K562 (cell line): ENCODE results near the gene CA5B. TPM values are rescaled to one million over a fixed set of nuclear protein-coding genes. Genes with fewer than 3 reads are reported as not detected.

Source experiments
- ATAC-seq: fragments of 200-7000 bp; cut with Tn5 transposase; 3 replicates; pipeline ENCODE4 v1.9.1; 2020; ENCODE audit warnings: moderate library complexity
- BruUV-seq: library from RNA; stranded (reverse); fragments of 400-500 nt; replicated peaks from 2 replicates; lab custom pipeline; 2021; lab: Mats Ljungman, UMichigan
- CTCF ChIA-PET: fragments of 300-600 bp; formaldehyde crosslinking; extraction: SDS; loops from one replicate; lab custom pipeline; 2021; ENCODE audit warnings: low intra/inter-chr PET ratio; lab: Yijun Ruan, JAX
- POLR2A ChIA-PET: fragments of 300-600, 350-650 bp; sonication (Branson Sonifier 250); formaldehyde crosslinking; extraction: SDS; loops from one replicate; lab custom pipeline; 2021; ENCODE audit warnings: antibody characterized with exemption, inconsistent platforms; lab: Yijun Ruan, JAX
- DNase-seq, 4 experiments: peaks; one replicate each; pipeline versions ENCODE4 v3.0.0 to v3.0.0-alpha.2; 2011 to 2018; ENCODE audit warnings: low spot score in 3 of 4, mixed read lengths in 3 of 4; ENCODE audit errors: extremely low read depth in 1 of 4
- FAIRE-seq: peaks from 2 replicates; lab custom pipeline; 2011; peaks lifted over from hg19 to GRCh38; lab: Jason Lieb, UNC
- H2AFZ ChIP-seq: 2 replicates; pipeline ENCODE4 v1.6.0; 2011; ENCODE audit warnings: low read depth, low read length, control low read depth, inconsistent platforms
- H3K27ac ChIP-seq: fragments of 200-600 bp; 3 replicates; pipeline ENCODE4 v1.8.0; 2011; ENCODE audit warnings: low read depth, mild to moderate bottlenecking, control low read depth, inconsistent platforms, low read length, moderate library complexity, mixed read lengths; ENCODE audit errors: extremely low read depth
- H3K27me3 ChIP-seq, 2 experiments: fragments of 300-600 bp in 1 of 2; 2 replicates in 1 of 2; 3 replicates in 1 of 2; pipeline versions ENCODE4 v1.6.0 to v1.8.0; 2011; ENCODE audit warnings: inconsistent platforms in 2 of 2, low read length in 2 of 2, mild to moderate bottlenecking in 1 of 2, mixed read lengths in 1 of 2, moderate library complexity in 1 of 2; ENCODE audit not compliant: control insufficient read depth in 2 of 2, insufficient read depth in 2 of 2
- H3K36me3 ChIP-seq: fragments of 300-600 bp; 3 replicates; pipeline ENCODE4 v1.8.0; 2011; ENCODE audit warnings: mild to moderate bottlenecking, low read length, inconsistent platforms; ENCODE audit not compliant: control insufficient read depth, insufficient read depth
- H3K4me1 ChIP-seq, 2 experiments: fragments of 200-600 bp in 1 of 2; replicated peaks in 1 of 2; 2 replicates in 1 of 2; 3 replicates in 1 of 2; pipeline versions ENCODE4 v1.5.1 to v1.8.0; 2011; ENCODE audit warnings: inconsistent platforms in 2 of 2, low read length in 2 of 2, mild to moderate bottlenecking in 1 of 2, mixed read lengths in 1 of 2, moderate library complexity in 1 of 2; ENCODE audit not compliant: control insufficient read depth in 2 of 2, insufficient read depth in 2 of 2
- H3K4me2 ChIP-seq: 2 replicates; pipeline ENCODE4 v1.6.1; 2011; ENCODE audit warnings: low read length, control low read depth, inconsistent platforms, mixed read lengths; ENCODE audit not compliant: insufficient read depth
- H3K4me3 ChIP-seq: fragments of 200-600 bp; sonication (generic), shearing (Covaris generic); 2 replicates; pipeline ENCODE4 v1.5.1; 2016; ENCODE audit warnings: control low read depth, inconsistent platforms
- H3K79me2 ChIP-seq: fragments of 200-600 bp; 3 replicates; pipeline ENCODE4 v1.8.0; 2011; ENCODE audit warnings: low read length, inconsistent platforms; ENCODE audit not compliant: control insufficient read depth, insufficient read depth
- H3K9ac ChIP-seq, 2 experiments: 2 replicates each; pipeline versions ENCODE4 v1.6.0 to v1.6.1; 2011; ENCODE audit warnings: low read depth in 2 of 2, low read length in 2 of 2, control low read depth in 1 of 2, inconsistent platforms in 1 of 2, mild to moderate bottlenecking in 1 of 2, mixed read lengths in 1 of 2; ENCODE audit not compliant: insufficient read depth in 1 of 2
- H3K9me1 ChIP-seq: one replicate; pipeline ENCODE4 v1.6.0; 2011; ENCODE audit warnings: inconsistent platforms, mild to moderate bottlenecking, low read length, moderate library complexity; ENCODE audit not compliant: control insufficient read depth, insufficient read depth
- H3K9me3 ChIP-seq: replicated peaks from 2 replicates; pipeline ENCODE4 v1.5.1; 2011; ENCODE audit warnings: low read depth, low read length, inconsistent platforms; ENCODE audit not compliant: control insufficient read depth, insufficient read depth
- H4K20me1 ChIP-seq: replicated peaks from 2 replicates; pipeline ENCODE4 v1.6.1; 2011; ENCODE audit warnings: low read length, inconsistent platforms, mixed read lengths; ENCODE audit not compliant: control insufficient read depth, insufficient read depth
- ARID1B ChIP-seq: fragments of 450-650 bp; IDR thresholded peaks from 2 replicates; pipeline ENCODE4 v1.6.1; 2016; ENCODE audit warnings: antibody characterized with exemption, mild to moderate bottlenecking, inconsistent platforms
- CBFA2T2 ChIP-seq: fragments of 450-650 bp; conservative IDR thresholded peaks from 2 replicates; pipeline ENCODE4 v1.6.1; 2017; ENCODE audit warnings: mild to moderate bottlenecking
- CHD2 ChIP-seq: IDR thresholded peaks from 2 replicates; pipeline ENCODE4 v1.6.1; 2011; ENCODE audit warnings: low read depth, low read length
- FOXA3 ChIP-seq, 2 experiments: fragments of 450-650 bp in 1 of 2; sonication (generic) in 1 of 2; formaldehyde crosslinking; IDR thresholded peaks in 1 of 2; conservative IDR thresholded peaks in 1 of 2; 2 replicates each; pipeline versions ENCODE4 v1.4.0 to v1.8.0; 2020 to 2022; ENCODE audit warnings: mild to moderate bottlenecking in 2 of 2, missing genetic modification reagents in 1 of 2
- MYC ChIP-seq, 2 experiments: fragments of 250-450 bp in 1 of 2; sonication (Bioruptor Pico) in 1 of 2; IDR thresholded peaks; 2 replicates each; pipeline versions ENCODE4 v1.5.1 to v1.6.1; 2012 to 2021; ENCODE audit warnings: low read depth in 2 of 2, borderline replicate concordance in 1 of 2, improper control_type of control experiment in 1 of 2, low read length in 1 of 2, mild to moderate bottlenecking in 1 of 2, moderate library complexity in 1 of 2
- NFIC ChIP-seq: fragments of 450-650 bp; IDR thresholded peaks from 2 replicates; pipeline ENCODE4 v1.6.1; 2017; ENCODE audit warnings: mild to moderate bottlenecking, inconsistent platforms
- PURB ChIP-seq: sonication (generic); formaldehyde crosslinking; IDR thresholded peaks from 2 replicates; pipeline ENCODE4 v1.9.0; 2021; ENCODE audit warnings: low read depth, mild to moderate bottlenecking, missing genetic modification reagents
- RFX5 ChIP-seq: IDR thresholded peaks from 2 replicates; pipeline ENCODE4 v1.6.1; 2011; ENCODE audit warnings: low read depth, mild to moderate bottlenecking, improper control_type of control experiment, low read length
- SIN3B ChIP-seq: fragments of 450-650 bp; IDR thresholded peaks from 2 replicates; pipeline ENCODE4 v1.6.1; 2017; ENCODE audit warnings: low read depth, mild to moderate bottlenecking, moderate library complexity
- TCF3 ChIP-seq: sonication (generic); formaldehyde crosslinking; IDR thresholded peaks from 2 replicates; pipeline ENCODE4 v1.4.0; 2020; ENCODE audit warnings: mild to moderate bottlenecking, missing genetic modification reagents
- WHSC1 ChIP-seq: IDR thresholded peaks from one replicate; pipeline ENCODE4 v1.6.1; 2012; ENCODE audit warnings: low read length, control low read depth, inconsistent platforms
- ZEB2 ChIP-seq: fragments of 450-650 bp; IDR thresholded peaks from 2 replicates; pipeline ENCODE4 v1.6.1; 2016
- ZKSCAN3 ChIP-seq: fragments of 250-450 bp; sonication (Bioruptor Pico); IDR thresholded peaks from 2 replicates; pipeline ENCODE4 v1.4.0; 2020
- ZNF830 ChIP-seq: fragments of 250-450 bp; sonication (Bioruptor Pico); IDR thresholded peaks from 2 replicates; pipeline ENCODE4 v1.5.0; 2021; ENCODE audit warnings: mild to moderate bottlenecking
- WGBS: fragments of 100-300 bp; shearing (Covaris generic); methylation state at CpG from one replicate; pipeline ENCODE4 v1.1.6; 2016; ENCODE audit warnings: low coverage, mixed read lengths; ENCODE audit not compliant: insufficient coverage; ENCODE audit errors: missing lambda C conversion rate; 5-methylcytosine and 5-hydroxymethylcytosine counted together
- in situ Hi-C: fragments of 300-500 bp; cut with MboI; formaldehyde crosslinking; loops from 4 replicates; pipeline ENCODE4 v1.15.0; 2018; ENCODE audit warnings: inconsistent platforms, mixed read lengths
- intact Hi-C: fragments of 100-400 bp; cut with micrococcal nuclease; formaldehyde crosslinking; loops from 2 replicates; pipeline ENCODE4 v1.14.2; 2022
- polyA plus RNA-seq, 8 experiments: library from polyadenylated mRNA; depleted of rRNA in 4 of 8; stranded (reverse) in 5 of 8; unstranded in 3 of 8; fragments of >200 nt; fragmentation: Nextera tagmentation in 2 of 8; fragmentation: Illumina TruSeq in 1 of 8; extraction: Ambion mirVana in 2 of 8; extraction: Trizol in 1 of 8; gene quantifications; 2 replicates each; pipeline versions ENCODE4 v1.2.1 to v1.2.3, GENCODE V29; 2011 to 2014; ENCODE audit warnings: inconsistent platforms in 1 of 8, missing spikeins in 1 of 8
- total RNA-seq, 7 experiments: library from RNA; depleted of rRNA in 6 of 7; stranded (reverse); fragments of >200 nt in 6 of 7; fragmentation: Illumina TruSeq in 2 of 7; extraction: Trizol in 2 of 7; gene quantifications; 2 replicates each; pipeline versions ENCODE4 v1.2.1 to v1.2.3, GENCODE V29; 2011 to 2021; ENCODE audit warnings: low replicate concordance in 1 of 7
- TF ChIP-seq, protein P1 (sequence below): sonication (generic); formaldehyde crosslinking; IDR thresholded peaks from 2 replicates; pipeline ENCODE4 v1.8.1; 2022; ENCODE audit warnings: missing genetic modification reagents
- TF ChIP-seq, protein P2 (sequence below): fragments of 450-650 bp; IDR thresholded peaks from 2 replicates; pipeline ENCODE4 v1.6.1; 2016; ENCODE audit warnings: antibody characterized with exemption
- TF ChIP-seq, protein P3 (sequence below), 2 experiments: IDR thresholded peaks; 2 replicates each; pipeline ENCODE4 v1.6.1; 2012; ENCODE audit warnings: improper control_type of control experiment in 2 of 2, low read depth in 2 of 2, low read length in 2 of 2, borderline replicate concordance in 1 of 2

Gene CA5B
- total and polyA plus RNA-seq, 9 of the 15 experiments (the other 6 are each of a cell fraction or from before 2014, with no cell fraction given) = 0.55 to 3.7 (median 2.6) TPM

DNA sequence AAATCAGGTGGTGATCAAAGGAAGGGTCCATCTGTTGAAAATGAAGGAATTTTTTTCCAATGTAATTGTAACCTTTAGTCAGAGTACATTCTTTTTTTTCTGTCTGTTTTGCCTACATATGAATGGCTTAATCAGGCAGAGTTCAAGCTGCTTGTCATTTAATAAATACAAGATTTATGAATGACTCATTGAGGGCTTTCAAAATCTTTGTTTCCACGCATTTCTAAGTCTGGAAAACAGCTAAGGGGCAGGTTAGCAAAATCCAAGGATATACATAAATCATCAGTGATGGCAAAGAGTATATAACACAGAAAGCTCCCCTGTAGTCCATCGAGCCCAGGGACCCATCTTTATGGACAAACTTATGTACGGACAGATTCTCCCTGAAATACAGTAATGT, 1.8 kb downstream of the CA5B start (continued):
- TF ChIP-seq, protein P1, sequence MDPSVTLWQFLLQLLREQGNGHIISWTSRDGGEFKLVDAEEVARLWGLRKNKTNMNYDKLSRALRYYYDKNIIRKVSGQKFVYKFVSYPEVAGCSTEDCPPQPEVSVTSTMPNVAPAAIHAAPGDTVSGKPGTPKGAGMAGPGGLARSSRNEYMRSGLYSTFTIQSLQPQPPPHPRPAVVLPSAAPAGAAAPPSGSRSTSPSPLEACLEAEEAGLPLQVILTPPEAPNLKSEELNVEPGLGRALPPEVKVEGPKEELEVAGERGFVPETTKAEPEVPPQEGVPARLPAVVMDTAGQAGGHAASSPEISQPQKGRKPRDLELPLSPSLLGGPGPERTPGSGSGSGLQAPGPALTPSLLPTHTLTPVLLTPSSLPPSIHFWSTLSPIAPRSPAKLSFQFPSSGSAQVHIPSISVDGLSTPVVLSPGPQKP = no peak
- TF ChIP-seq MYC (IDR thresholded peaks at IDR 0.05; ENCODE audit: low read depth, low read length) (no peak), MYC (CRISPR knock-in tag; IDR thresholded peaks at IDR 0.05; ENCODE audit: borderline replicate concordance, low read depth) (no peak)

DNA sequence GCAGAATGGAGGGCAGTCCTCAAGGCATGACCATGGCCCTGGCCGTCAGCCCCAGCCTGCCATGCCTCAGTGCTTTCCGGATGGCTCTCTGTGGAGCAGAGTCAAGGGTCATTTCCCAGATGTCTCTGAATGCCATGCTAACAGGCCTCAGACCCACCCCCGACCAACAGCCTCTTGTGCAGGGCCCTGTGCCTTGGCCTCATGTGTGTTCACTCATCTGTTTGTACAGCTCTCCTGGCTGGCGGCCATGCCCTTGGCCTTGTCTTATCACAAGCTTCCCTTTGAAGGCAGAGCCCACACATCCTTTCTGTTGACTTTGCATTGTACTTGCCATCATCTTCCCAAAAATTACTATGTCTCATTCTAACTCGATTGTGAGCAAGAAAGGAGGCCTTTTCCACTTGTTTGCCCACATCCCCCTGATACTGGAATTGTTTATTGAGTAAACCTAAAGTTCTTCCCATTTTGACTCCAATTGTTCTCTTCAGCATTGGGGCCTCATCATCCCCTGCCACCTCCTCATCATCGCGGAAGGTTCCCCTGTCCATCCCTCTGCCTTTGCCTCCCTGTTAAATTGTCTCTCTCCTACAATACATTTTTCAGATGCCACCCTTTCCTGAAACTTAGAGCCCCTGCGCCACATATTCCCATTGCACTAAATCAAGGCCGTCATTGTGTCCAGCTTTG, 6.3 kb downstream of the CA5B start:
- Histone ChIP-seq H3K9me3 (no peaks in the 10 kb centered on the region), H3K4me2 (no peak overlapping the region), H3K9ac (no peak overlapping the region), H2AFZ (no peak overlapping the region), H3K4me3 (no peak overlapping the region), H3K36me3 (no peaks in the 10 kb centered on the region), H3K27me3 (no peaks in the 10 kb centered on the region), H3K9me1 (no peaks in the 10 kb centered on the region), H3K79me2 (no peaks in the 10 kb centered on the region), H3K4me1 (peaks cover 0 to 4% of the 10 kb centered on the region in 2 experiments; a peak in 3 of 5 replicates), H4K20me1 (no peaks in the 10 kb centered on the region), H3K27ac (no peak overlapping the region; the same call in 2 of the 3 replicates)
- POLR2A ChIA-PET = no interaction called here
- CTCF ChIA-PET = interaction anchor here (0.6 kb wide), 1 partner anchor 167 kb away, joined by 3 read pairs; no protein-coding TSS in a partner anchor
- no TSS peak for BruUV-seq
- FAIRE-seq (no peak), ATAC-seq (peak; percentile 56), DNase-seq (peak in 1 of 4 experiments; percentile 31)
- intact Hi-C loops (no loop called here), in situ Hi-C loops (no loop called here)
- 72% methylated on average over 6 of the region's 9 CpGs for WGBS
- TF ChIP-seq SIN3B (no peak), CBFA2T2 (0 out of 2 replicates have a peak, but pooled peaks have one; percentile 9), ARID1B (0 out of 2 replicates have a peak, but pooled peaks have one; percentile 18), ZKSCAN3 (CRISPR knock-in tag) (no peak), WHSC1 (no peak), PURB (no peak), RFX5 (no peak), FOXA3 (CRISPR knock-in tag; conservative IDR thresholded peaks at IDR 0.05 in 1 of 2, IDR thresholded peaks at IDR 0.05 in 1 of 2) (peak in 1 of 2 experiments; percentile 44; a peak in 2 of 4 replicates), NFIC (peak; percentile 56), CHD2 (no peak), ZEB2 (no peak), TCF3 (CRISPR knock-in tag) (0 out of 2 replicates have a peak, but pooled peaks have one; percentile 8), ZNF830 (CRISPR knock-in tag) (no peak)
- TF ChIP-seq, protein P2, sequence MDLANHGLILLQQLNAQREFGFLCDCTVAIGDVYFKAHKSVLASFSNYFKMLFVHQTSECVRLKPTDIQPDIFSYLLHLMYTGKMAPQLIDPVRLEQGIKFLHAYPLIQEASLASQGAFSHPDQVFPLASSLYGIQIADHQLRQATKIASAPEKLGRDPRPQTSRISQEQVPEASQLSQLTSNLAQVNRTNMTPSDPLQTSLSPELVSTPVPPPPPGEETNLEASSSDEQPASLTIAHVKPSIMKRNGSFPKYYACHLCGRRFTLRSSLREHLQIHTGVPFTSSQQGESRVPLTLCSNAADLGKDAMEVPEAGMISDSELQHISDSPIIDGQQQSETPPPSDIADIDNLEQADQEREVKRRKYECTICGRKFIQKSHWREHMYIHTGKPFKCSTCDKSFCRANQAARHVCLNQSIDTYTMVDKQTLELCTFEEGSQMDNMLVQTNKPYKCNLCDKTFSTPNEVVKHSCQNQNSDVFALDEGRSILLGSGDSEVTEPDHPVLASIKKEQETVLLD = no peak
- TF ChIP-seq, protein P3, sequence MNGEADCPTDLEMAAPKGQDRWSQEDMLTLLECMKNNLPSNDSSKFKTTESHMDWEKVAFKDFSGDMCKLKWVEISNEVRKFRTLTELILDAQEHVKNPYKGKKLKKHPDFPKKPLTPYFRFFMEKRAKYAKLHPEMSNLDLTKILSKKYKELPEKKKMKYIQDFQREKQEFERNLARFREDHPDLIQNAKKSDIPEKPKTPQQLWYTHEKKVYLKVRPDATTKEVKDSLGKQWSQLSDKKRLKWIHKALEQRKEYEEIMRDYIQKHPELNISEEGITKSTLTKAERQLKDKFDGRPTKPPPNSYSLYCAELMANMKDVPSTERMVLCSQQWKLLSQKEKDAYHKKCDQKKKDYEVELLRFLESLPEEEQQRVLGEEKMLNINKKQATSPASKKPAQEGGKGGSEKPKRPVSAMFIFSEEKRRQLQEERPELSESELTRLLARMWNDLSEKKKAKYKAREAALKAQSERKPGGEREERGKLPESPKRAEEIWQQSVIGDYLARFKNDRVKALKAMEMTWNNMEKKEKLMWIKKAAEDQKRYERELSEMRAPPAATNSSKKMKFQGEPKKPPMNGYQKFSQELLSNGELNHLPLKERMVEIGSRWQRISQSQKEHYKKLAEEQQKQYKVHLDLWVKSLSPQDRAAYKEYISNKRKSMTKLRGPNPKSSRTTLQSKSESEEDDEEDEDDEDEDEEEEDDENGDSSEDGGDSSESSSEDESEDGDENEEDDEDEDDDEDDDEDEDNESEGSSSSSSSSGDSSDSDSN (IDR thresholded peaks at IDR 0.05; ENCODE audit: borderline replicate concordance in 1 of 2, low read depth in 2 of 2, low read length in 2 of 2) = no peak
